ENCODE measurements around the gene EPHA6. TPM values are rescaled to one million over a fixed set of nuclear protein-coding genes. Genes with fewer than 3 reads are reported as not detected.

EPHA6 gene
- total and polyA plus RNA-seq, 10 of the 15 experiments (the other 5 are each of a cell fraction or from before 2014, with no cell fraction given) = not detected

DNA sequence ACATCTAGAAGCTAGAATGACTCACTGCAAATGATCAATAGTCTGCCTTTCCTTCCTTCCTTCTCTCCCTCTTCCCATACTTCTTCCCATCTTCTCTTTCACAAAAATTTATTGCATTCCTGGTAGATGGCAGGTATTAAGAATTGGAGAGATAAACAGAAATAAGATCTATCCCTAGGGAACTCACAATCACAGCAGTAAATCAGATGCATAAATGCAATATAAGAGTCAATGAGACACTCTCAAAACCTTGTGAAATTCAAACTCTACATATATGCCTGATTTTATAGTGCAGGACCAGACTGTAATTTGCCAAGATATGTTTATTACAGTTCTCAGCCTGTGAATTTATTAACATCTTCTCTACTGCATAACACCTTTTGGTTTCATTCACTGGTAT lies 871.9 kb downstream of the EPHA6 start:
- no peak for DNase-seq (ENCODE audit: low read depth, low spot score)
- BruUV-seq (replicated peaks) = no TSS peak
- Histone ChIP-seq H3K27ac (ENCODE audit: control insufficient read depth, insufficient read depth) (no peak overlapping the region), H3K4me1 (ENCODE audit: control insufficient read depth, insufficient read depth, low read length) (no peaks in the 10 kb centered on the region), H3K4me2 (ENCODE audit: control insufficient read depth, insufficient read depth) (no peak overlapping the region), H4K20me1 (ENCODE audit: control insufficient read depth, insufficient read depth) (no peaks in the 10 kb centered on the region), H3K79me2 (ENCODE audit: control insufficient read depth, insufficient read depth, low read length) (no peaks in the 10 kb centered on the region), H3K9ac (ENCODE audit: control insufficient read depth, insufficient read depth, low read length) (no peak overlapping the region), H3K9me3 (replicated peaks; ENCODE audit: control insufficient read depth, insufficient read depth, low read length) (no peaks in the 10 kb centered on the region), H3K36me3 (ENCODE audit: control insufficient read depth in 2 of 2, insufficient read depth in 2 of 2, low read length in 1 of 2) (no peaks in the 10 kb centered on the region), H3K27me3 (replicated peaks in 1 of 2; ENCODE audit: control insufficient read depth in 2 of 2, insufficient read depth in 2 of 2, low read length in 1 of 2) (no peaks in the 10 kb centered on the region), H3K4me3 (no peak overlapping the region), H2AFZ (ENCODE audit: control insufficient read depth, low read depth, low read length) (no peak overlapping the region)
- SMC1A ChIA-PET (ENCODE audit: uncharacterized antibody, unreplicated experiment) = interaction anchor here (1.0 kb wide), 1 partner anchor 9 kb away, joined by 3 read pairs; no protein-coding TSS in a partner anchor
- POLR2A ChIA-PET = no interaction called here
- FAIRE-seq = no peak
- CTCF ChIA-PET = no interaction called here
- intact Hi-C loops (cut with micrococcal nuclease; ENCODE audit: unreplicated experiment) = no loop called here
- ATAC-seq = no peak
- TF ChIP-seq ATF7 (IDR thresholded peaks at IDR 0.05; ENCODE audit: low read depth) (no peak), IRF4 (IDR thresholded peaks at IDR 0.05; ENCODE audit: low read depth, low read length) (no peak), ASH2L (IDR thresholded peaks at IDR 0.05; ENCODE audit: borderline replicate concordance, low read depth) (no peak), HCFC1 (IDR thresholded peaks at IDR 0.05; ENCODE audit: low read length) (no peak), HDGF (IDR thresholded peaks at IDR 0.05) (no peak), RUNX3 (IDR thresholded peaks at IDR 0.05; ENCODE audit: low read length) (no peak), BRCA1 (IDR thresholded peaks at IDR 0.05; ENCODE audit: low read depth, low read length) (no peak), SP1 (IDR thresholded peaks at IDR 0.05; ENCODE audit: low read depth, low read length) (no peak), MYB (IDR thresholded peaks at IDR 0.05; ENCODE audit: borderline replicate concordance, low read depth, low read length) (no peak), USF2 (IDR thresholded peaks at IDR 0.05; ENCODE audit: borderline replicate concordance, low read depth, low read length) (no peak), NRF1 (conservative IDR thresholded peaks at IDR 0.05; ENCODE audit: low read depth, low read length) (no peak), SMAD5 (IDR thresholded peaks at IDR 0.05; ENCODE audit: low read depth) (no peak), BHLHE40 (IDR thresholded peaks at IDR 0.05; ENCODE audit: borderline replicate concordance in 1 of 2, low read depth in 2 of 2, low read length in 1 of 2) (no peak), SUZ12 (IDR thresholded peaks at IDR 0.05; ENCODE audit: unreplicated experiment) (no peak), SUPT20H (IDR thresholded peaks at IDR 0.05; ENCODE audit: borderline replicate concordance, control insufficient read depth, low read depth, low read length) (no peak), ZZZ3 (IDR thresholded peaks at IDR 0.05; ENCODE audit: control insufficient read depth, insufficient read length, low read depth) (no peak), IRF3 (IDR thresholded peaks at IDR 0.05) (no peak)
- TF ChIP-seq, protein P1, sequence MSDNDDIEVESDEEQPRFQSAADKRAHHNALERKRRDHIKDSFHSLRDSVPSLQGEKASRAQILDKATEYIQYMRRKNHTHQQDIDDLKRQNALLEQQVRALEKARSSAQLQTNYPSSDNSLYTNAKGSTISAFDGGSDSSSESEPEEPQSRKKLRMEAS (IDR thresholded peaks at IDR 0.05; ENCODE audit: low read depth, low read length) = no peak
- TF ChIP-seq, protein P2, sequence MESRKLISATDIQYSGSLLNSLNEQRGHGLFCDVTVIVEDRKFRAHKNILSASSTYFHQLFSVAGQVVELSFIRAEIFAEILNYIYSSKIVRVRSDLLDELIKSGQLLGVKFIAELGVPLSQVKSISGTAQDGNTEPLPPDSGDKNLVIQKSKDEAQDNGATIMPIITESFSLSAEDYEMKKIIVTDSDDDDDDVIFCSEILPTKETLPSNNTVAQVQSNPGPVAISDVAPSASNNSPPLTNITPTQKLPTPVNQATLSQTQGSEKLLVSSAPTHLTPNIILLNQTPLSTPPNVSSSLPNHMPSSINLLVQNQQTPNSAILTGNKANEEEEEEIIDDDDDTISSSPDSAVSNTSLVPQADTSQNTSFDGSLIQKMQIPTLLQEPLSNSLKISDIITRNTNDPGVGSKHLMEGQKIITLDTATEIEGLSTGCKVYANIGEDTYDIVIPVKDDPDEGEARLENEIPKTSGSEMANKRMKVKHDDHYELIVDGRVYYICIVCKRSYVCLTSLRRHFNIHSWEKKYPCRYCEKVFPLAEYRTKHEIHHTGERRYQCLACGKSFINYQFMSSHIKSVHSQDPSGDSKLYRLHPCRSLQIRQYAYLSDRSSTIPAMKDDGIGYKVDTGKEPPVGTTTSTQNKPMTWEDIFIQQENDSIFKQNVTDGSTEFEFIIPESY (IDR thresholded peaks at IDR 0.05) = no peak
- TF ChIP-seq, protein P3, sequence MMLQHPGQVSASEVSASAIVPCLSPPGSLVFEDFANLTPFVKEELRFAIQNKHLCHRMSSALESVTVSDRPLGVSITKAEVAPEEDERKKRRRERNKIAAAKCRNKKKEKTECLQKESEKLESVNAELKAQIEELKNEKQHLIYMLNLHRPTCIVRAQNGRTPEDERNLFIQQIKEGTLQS (IDR thresholded peaks at IDR 0.05; ENCODE audit: borderline replicate concordance, extremely low read depth, low read depth, low read length) = no peak
- in situ Hi-C loops (cut with MboI) = no loop called here
- RAD21 ChIA-PET (ENCODE audit: unreplicated experiment) = no interaction called here

All from GM12878 (cell line).